H1 (cell line): ENCODE results near the gene TNRC6C. TPM values are rescaled to one million over a fixed set of nuclear protein-coding genes. Genes with fewer than 3 reads are reported as not detected.

ENCODE experiments used
- CTCF ChIA-PET: fragments of 300-600 bp; sonication (Branson Sonifier 250); formaldehyde crosslinking; loops from one replicate; lab custom pipeline; 2021; ENCODE audit not compliant: partially characterized antibody; lab: Charles Lee
- POLR2A ChIA-PET: fragments of 300-600 bp; sonication (Branson Sonifier 250); formaldehyde crosslinking; loops from one replicate; lab custom pipeline; 2021; ENCODE audit warnings: inconsistent platforms; ENCODE audit not compliant: partially characterized antibody; lab: Charles Lee
- DNase-seq, 2 experiments: peaks; one replicate each; pipeline versions ENCODE4 v3.0.0 to v3.0.0-alpha.2; 2010 to 2022; ENCODE audit warnings: low spot score in 2 of 2, low read depth in 1 of 2, mixed read lengths in 1 of 2
- FAIRE-seq: peaks from 2 replicates; lab custom pipeline; 2011; peaks lifted over from hg19 to GRCh38; lab: Jason Lieb, UNC
- H2AFZ ChIP-seq: 2 replicates; pipeline ENCODE4 v1.8.1; 2012; ENCODE audit warnings: low read length, inconsistent platforms
- H2AK5ac ChIP-seq: 2 replicates; pipeline ENCODE4 v1.6.1; 2013; ENCODE audit warnings: low read depth, low read length
- H2BK120ac ChIP-seq: replicated peaks from 2 replicates; pipeline ENCODE3; 2013; ENCODE audit warnings: low read depth, low read length, inconsistent platforms
- H2BK12ac ChIP-seq: 2 replicates; pipeline ENCODE4 v1.6.1; 2013; ENCODE audit warnings: low read depth, low read length
- H2BK15ac ChIP-seq: 2 replicates; pipeline ENCODE4 v1.6.1; 2013; ENCODE audit warnings: low read length
- H2BK20ac ChIP-seq: 2 replicates; pipeline ENCODE4 v1.6.1; 2013; ENCODE audit warnings: low read length
- H2BK5ac ChIP-seq: 2 replicates; pipeline ENCODE4 v1.6.1; 2013; ENCODE audit warnings: low read depth, low read length
- H3K14ac ChIP-seq: 2 replicates; pipeline ENCODE4 v1.6.1; 2013; ENCODE audit warnings: inconsistent platforms; ENCODE audit not compliant: insufficient read length
- H3K18ac ChIP-seq: 2 replicates; pipeline ENCODE4 v1.6.1; 2013; ENCODE audit warnings: low read length; ENCODE audit errors: extremely low read depth
- H3K23ac ChIP-seq: 2 replicates; pipeline ENCODE4 v1.6.1; 2013; ENCODE audit warnings: inconsistent platforms; ENCODE audit not compliant: insufficient read length
- H3K23me2 ChIP-seq: 2 replicates; pipeline ENCODE4 v1.6.1; 2013; ENCODE audit warnings: low read depth, low read length
- H3K27ac ChIP-seq: 2 replicates; pipeline ENCODE4 v1.6.1; 2011; ENCODE audit warnings: low read depth, low read length, inconsistent platforms
- H3K27me3 ChIP-seq, 4 experiments: replicated peaks in 1 of 4; 1 replicate in 1 of 4; 2 replicates in 3 of 4; pipeline versions ENCODE4 v1.6.1 to v1.8.1; 2011 to 2013; ENCODE audit warnings: low read length in 3 of 4, mild to moderate bottlenecking in 3 of 4, inconsistent platforms in 2 of 4, mixed read lengths in 2 of 4, moderate library complexity in 1 of 4; ENCODE audit not compliant: control insufficient read depth in 3 of 4, insufficient read depth in 3 of 4; ENCODE audit errors: extremely low read depth in 1 of 4
- H3K36me3 ChIP-seq, 4 experiments: 2 replicates each; pipeline versions ENCODE4 v1.6.1 to v1.8.1; 2011 to 2013; ENCODE audit warnings: mild to moderate bottlenecking in 4 of 4, low read length in 3 of 4, moderate library complexity in 2 of 4, control low read depth in 1 of 4, inconsistent platforms in 1 of 4; ENCODE audit not compliant: insufficient read depth in 4 of 4, control insufficient read depth in 2 of 4
- H3K4ac ChIP-seq: replicated peaks from 2 replicates; pipeline ENCODE3; 2013; ENCODE audit warnings: low read length, low read depth, mixed read lengths, inconsistent platforms; ENCODE audit not compliant: insufficient read length
- H3K4me1 ChIP-seq, 4 experiments: replicated peaks in 1 of 4; 1 replicate in 1 of 4; 2 replicates in 3 of 4; pipeline versions ENCODE4 v1.6.1 to v1.8.1; 2011 to 2013; ENCODE audit warnings: low read length in 3 of 4, inconsistent platforms in 2 of 4, mixed read lengths in 1 of 4; ENCODE audit not compliant: insufficient read depth in 4 of 4, control insufficient read depth in 3 of 4
- H3K4me2 ChIP-seq, 2 experiments: 2 replicates each; pipeline versions ENCODE4 v1.6.1 to v1.8.1; 2011 to 2013; ENCODE audit warnings: low read depth in 2 of 2, low read length in 2 of 2, control low read depth in 1 of 2, inconsistent platforms in 1 of 2, mild to moderate bottlenecking in 1 of 2; ENCODE audit not compliant: insufficient read depth in 1 of 2
- H3K4me3 ChIP-seq, 4 experiments: fragments of 200-600, 300-600 bp in 1 of 4; sonication (generic), shearing (Covaris generic), sonication (Bioruptor Twin) in 1 of 4; 2 replicates each; pipeline versions ENCODE4 v1.5.1 to v1.8.1; 2011 to 2016; ENCODE audit warnings: low read length in 4 of 4, low read depth in 3 of 4, control low read depth in 2 of 4, inconsistent platforms in 2 of 4, mild to moderate bottlenecking in 2 of 4, mixed read lengths in 1 of 4, moderate library complexity in 1 of 4; ENCODE audit not compliant: insufficient read depth in 2 of 4; ENCODE audit errors: extremely low read depth in 1 of 4
- H3K56ac ChIP-seq: replicated peaks from 2 replicates; pipeline ENCODE3; 2013; ENCODE audit warnings: low read depth, mild to moderate bottlenecking, mixed read lengths, low read length, inconsistent platforms; ENCODE audit not compliant: insufficient read length
- H3K79me1 ChIP-seq: 2 replicates; pipeline ENCODE4 v1.6.1; 2013; ENCODE audit warnings: low read depth, low read length, control low read depth
- H3K79me2 ChIP-seq, 2 experiments: 2 replicates each; pipeline versions ENCODE4 v1.6.1 to v1.8.1; 2012 to 2013; ENCODE audit warnings: low read length in 2 of 2, mild to moderate bottlenecking in 2 of 2, inconsistent platforms in 1 of 2; ENCODE audit not compliant: insufficient read depth in 2 of 2, control insufficient read depth in 1 of 2
- H3K9ac ChIP-seq, 4 experiments: replicated peaks in 1 of 4; 1 replicate in 1 of 4; 2 replicates in 3 of 4; pipeline versions ENCODE4 v1.6.1 to v1.8.1; 2011 to 2013; ENCODE audit warnings: low read depth in 3 of 4, low read length in 3 of 4, control low read depth in 2 of 4, mild to moderate bottlenecking in 2 of 4, moderate library complexity in 2 of 4, inconsistent platforms in 1 of 4; ENCODE audit errors: extremely low read depth in 1 of 4
- H3K9me3 ChIP-seq, 2 experiments: 2 replicates each; pipeline versions ENCODE4 v1.6.1 to v1.8.1; 2012 to 2013; ENCODE audit warnings: mild to moderate bottlenecking in 2 of 2, moderate library complexity in 2 of 2, control low read depth in 1 of 2, inconsistent platforms in 1 of 2, low read depth in 1 of 2, low read length in 1 of 2, mixed read lengths in 1 of 2; ENCODE audit not compliant: insufficient read depth in 2 of 2
- H4K20me1 ChIP-seq, 2 experiments: replicated peaks in 1 of 2; 2 replicates each; pipeline versions ENCODE3 to v1.8.1; 2011 to 2013; ENCODE audit warnings: inconsistent platforms in 2 of 2, low read length in 2 of 2, mild to moderate bottlenecking in 1 of 2; ENCODE audit not compliant: insufficient read depth in 2 of 2, control insufficient read depth in 1 of 2
- H4K5ac ChIP-seq: 2 replicates; pipeline ENCODE4 v1.6.1; 2013; ENCODE audit warnings: low read length, low read depth, mixed read lengths, inconsistent platforms; ENCODE audit not compliant: insufficient read length
- H4K8ac ChIP-seq: 2 replicates; pipeline ENCODE4 v1.8.0; 2013; ENCODE audit warnings: mild to moderate bottlenecking, moderate library complexity, low read length, inconsistent platforms; ENCODE audit not compliant: insufficient read depth; ENCODE audit errors: extremely low read depth
- H4K91ac ChIP-seq: replicated peaks from 2 replicates; pipeline ENCODE3; 2013; ENCODE audit warnings: low read length, mixed read lengths, inconsistent platforms; ENCODE audit not compliant: insufficient read length
- ASH2L ChIP-seq: fragments of 200-600, 300-600 bp; sonication (generic); IDR thresholded peaks from one replicate; pipeline ENCODE4 v1.7.1; 2017; ENCODE audit warnings: low read length
- CHD2 ChIP-seq: IDR thresholded peaks from 2 replicates; pipeline ENCODE4 v1.6.1; 2012; ENCODE audit warnings: low read length, improper control_type of control experiment
- GTF2F1 ChIP-seq: IDR thresholded peaks from 2 replicates; pipeline ENCODE4 v1.6.1; 2012; ENCODE audit warnings: low read depth, low read length, improper control_type of control experiment, borderline replicate concordance
- KDM1A ChIP-seq: fragments of 200-600, 300-600 bp; sonication (generic); IDR thresholded peaks from 2 replicates; pipeline ENCODE4 v1.7.1; 2016; ENCODE audit warnings: mild to moderate bottlenecking, low read length, borderline replicate concordance
- WGBS, 2 experiments: shearing (Covaris generic) in 1 of 2; methylation state at CpG; one replicate each; pipeline versions ENCODE4 v1.1.6 to v1.1.7; 2013 to 2015; ENCODE audit warnings: low lambda C conversion rate in 2 of 2, mixed read lengths in 2 of 2, inconsistent platforms in 1 of 2, low coverage in 1 of 2, missing lambda C conversion rate in 1 of 2; ENCODE audit not compliant: insufficient replicate concordance in 2 of 2, insufficient coverage in 1 of 2, insufficient read length in 1 of 2; ENCODE audit errors: extremely low coverage in 1 of 2, missing lambda C conversion rate in 1 of 2; 5-methylcytosine and 5-hydroxymethylcytosine counted together
- polyA plus RNA-seq, 7 experiments: library from polyadenylated mRNA; depleted of rRNA in 3 of 7; stranded (reverse) in 5 of 7; unstranded in 2 of 7; fragments of >200 nt in 5 of 7; fragments of 200-250 nt in 2 of 7; gene quantifications; 1 replicate in 5 of 7; 2 replicates in 1 of 7; 4 replicates in 1 of 7; pipeline versions ENCODE4 v1.2.1 to v1.2.3, GENCODE V29; 2011 to 2013; ENCODE audit warnings: missing spikeins in 2 of 7, mixed read lengths in 2 of 7
- total RNA-seq: library from RNA; stranded (reverse); fragmentation: NEBNext Ultra II Directional; extraction: Animal tissue kit (Norgen Biotek cat#: 25700); gene quantifications from 2 replicates; pipeline ENCODE4 v1.2.1, GENCODE V29; 2021
- TF ChIP-seq, protein P1 (sequence below): IDR thresholded peaks from 2 replicates; pipeline ENCODE4 v1.6.1; 2012; ENCODE audit warnings: inconsistent platforms

The TNRC6C gene
- total and polyA plus RNA-seq, 2 of the 8 experiments (the other 6 are each of a cell fraction or from before 2014, with no cell fraction given): 2.8 to 28.9 TPM

DNA sequence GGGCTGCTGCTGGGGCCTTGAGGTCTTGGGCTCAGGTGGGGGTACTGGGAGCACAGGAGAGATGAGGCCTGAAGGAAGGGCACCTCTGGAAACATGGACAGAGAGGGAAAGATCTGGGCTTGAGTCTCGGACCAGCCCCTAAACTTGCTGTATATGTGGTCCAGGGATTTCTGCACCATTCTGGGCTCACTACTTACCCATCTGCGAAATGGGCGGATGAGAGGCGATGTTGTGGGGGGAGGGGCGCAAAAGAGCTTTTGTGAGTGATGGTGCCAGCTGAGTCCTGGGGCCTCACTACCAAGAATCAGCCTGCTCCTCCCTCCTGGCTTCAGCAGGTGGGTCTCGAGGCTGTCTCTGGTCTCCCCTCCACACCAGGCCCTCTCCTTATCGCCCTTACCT, 188.0 kb downstream of the TNRC6C start:
- DNase-seq: no peak
- Histone ChIP-seq H3K18ac (no peak overlapping the region), H4K5ac (no peak overlapping the region), H4K8ac (no peak overlapping the region), H3K79me1 (no peaks in the 10 kb centered on the region), H3K23ac (no peak overlapping the region), H3K27me3 (0 out of 7 replicates have a peak, but pooled peaks cover 0 to 2% (median 0%) of the 10 kb centered on the region in 4 experiments), H3K4me1 (no peaks in the 10 kb centered on the region; a peak in 2 of 7 replicates), H3K9ac (no peak overlapping the region), H3K36me3 (no peaks in the 10 kb centered on the region), H3K27ac (no peak overlapping the region), H3K4ac (no peak overlapping the region), H3K4me2 (no peak overlapping the region), H2BK20ac (no peak overlapping the region), H3K56ac (no peak overlapping the region), H3K23me2 (no peaks in the 10 kb centered on the region), H2BK5ac (no peak overlapping the region), H4K91ac (no peak overlapping the region), H2BK120ac (no peak overlapping the region), H2AFZ (no peak overlapping the region), H3K9me3 (no peaks in the 10 kb centered on the region), H3K14ac (no peak overlapping the region), H3K4me3 (no peak overlapping the region), H2BK12ac (no peak overlapping the region), H3K79me2 (no peaks in the 10 kb centered on the region), H4K20me1 (peaks cover 0 to under 1% of the 10 kb centered on the region in 2 experiments), H2AK5ac (no peak overlapping the region), H2BK15ac (0 out of 2 replicates have a peak overlapping the region, but pooled peaks have one; percentile 29)
- no peak for FAIRE-seq
- TF ChIP-seq ASH2L (no peak), GTF2F1 (no peak), CHD2 (no peak), KDM1A (peak; percentile 74)
- TF ChIP-seq, protein P1, sequence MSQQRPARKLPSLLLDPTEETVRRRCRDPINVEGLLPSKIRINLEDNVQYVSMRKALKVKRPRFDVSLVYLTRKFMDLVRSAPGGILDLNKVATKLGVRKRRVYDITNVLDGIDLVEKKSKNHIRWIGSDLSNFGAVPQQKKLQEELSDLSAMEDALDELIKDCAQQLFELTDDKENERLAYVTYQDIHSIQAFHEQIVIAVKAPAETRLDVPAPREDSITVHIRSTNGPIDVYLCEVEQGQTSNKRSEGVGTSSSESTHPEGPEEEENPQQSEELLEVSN: no peak
- ChIA-PET POLR2A (interaction anchor here (1.2 to 2.2 kb wide), 2 partner anchors 23 to 29 kb away, joined by 3 to 8 read pairs; no protein-coding TSS in a partner anchor), CTCF (interaction anchor here (0.6 to 1.5 kb wide), 5 partner anchors 9 to 260 kb away, joined by 3 to 5 read pairs (median 4); partner anchors contain the start of gene AFMID)
- 87% methylated on average over 7 of the region's 7 CpGs; no CpG with 5 or more reads in 1 of the 2 experiments for WGBS, 2 experiments
